IMR-90 (cell line): ENCODE measurements around the gene PSPN. TPM values are rescaled to one million over a fixed set of nuclear protein-coding genes. Genes with fewer than 3 reads are reported as not detected.

Experiments used
- ATAC-seq: fragments of 200-7000 bp; cut with Tn5 transposase; 2 replicates; pipeline ENCODE4 v1.9.1; 2020; ENCODE audit warnings: low read depth, mild to moderate bottlenecking, moderate library complexity
- BruUV-seq: library from RNA; stranded (reverse); fragments of 400-500 nt; replicated peaks from 2 replicates; lab custom pipeline; 2021; lab: Mats Ljungman, UMichigan
- CTCF ChIA-PET: fragments of 300-600 bp; formaldehyde crosslinking; extraction: SDS; loops from one replicate; lab custom pipeline; 2021; ENCODE audit warnings: antibody characterized with exemption; lab: Yijun Ruan, JAX
- POLR2A ChIA-PET: fragments of 300-600 bp; sonication (Branson Sonifier 250); formaldehyde crosslinking; loops from one replicate; lab custom pipeline; 2022; ENCODE audit warnings: antibody characterized with exemption; ENCODE audit not compliant: unreplicated experiment; lab: Charles Lee
- DNase-seq: peaks from one replicate; pipeline ENCODE4 v3.0.0; 2013
- H2AFZ ChIP-seq: replicated peaks from 2 replicates; pipeline ENCODE3; 2013; ENCODE audit warnings: low read length, mild to moderate bottlenecking; ENCODE audit not compliant: poor library complexity
- H2AK5ac ChIP-seq: 2 replicates; pipeline ENCODE4 v1.6.1; 2013; ENCODE audit warnings: low read depth, low read length, inconsistent platforms
- H2AK9ac ChIP-seq: replicated peaks from 2 replicates; pipeline ENCODE3; 2013; ENCODE audit warnings: mild to moderate bottlenecking, low read depth, low read length, moderate library complexity; ENCODE audit not compliant: poor library complexity
- H2BK120ac ChIP-seq: 2 replicates; pipeline ENCODE4 v1.6.1; 2013; ENCODE audit warnings: low read depth, low read length, inconsistent platforms
- H2BK15ac ChIP-seq: 3 replicates; pipeline ENCODE4 v1.6.1; 2013; ENCODE audit warnings: low read depth, low read length, inconsistent platforms
- H2BK20ac ChIP-seq: 2 replicates; pipeline ENCODE4 v1.6.1; 2013; ENCODE audit warnings: low read depth, mild to moderate bottlenecking, inconsistent platforms, low read length, moderate library complexity
- H2BK5ac ChIP-seq: 2 replicates; pipeline ENCODE4 v1.6.1; 2013; ENCODE audit warnings: mild to moderate bottlenecking, low read depth, low read length, inconsistent platforms; ENCODE audit not compliant: poor library complexity, severe bottlenecking
- H3K14ac ChIP-seq: replicated peaks from 2 replicates; pipeline ENCODE4 v1.6.1; 2013; ENCODE audit warnings: low read depth, low read length, inconsistent platforms
- H3K18ac ChIP-seq: 2 replicates; pipeline ENCODE4 v1.6.1; 2013; ENCODE audit warnings: low read depth, low read length, control low read depth
- H3K23ac ChIP-seq: 2 replicates; pipeline ENCODE4 v1.6.1; 2013; ENCODE audit warnings: low read depth, low read length, inconsistent platforms
- H3K27ac ChIP-seq: 2 replicates; pipeline ENCODE4 v1.5.1; 2013; ENCODE audit warnings: mild to moderate bottlenecking, control low read depth, low read length; ENCODE audit not compliant: insufficient read depth
- H3K27me3 ChIP-seq: 2 replicates; pipeline ENCODE4 v1.6.1; 2013; ENCODE audit warnings: low read length; ENCODE audit not compliant: control insufficient read depth, insufficient read depth
- H3K36me3 ChIP-seq: 2 replicates; pipeline ENCODE4 v1.6.1; 2013; ENCODE audit warnings: low read length, mixed read lengths; ENCODE audit not compliant: control insufficient read depth, insufficient read depth
- H3K4ac ChIP-seq: 2 replicates; pipeline ENCODE4 v1.6.1; 2013; ENCODE audit warnings: low read depth, low read length, inconsistent platforms
- H3K4me1 ChIP-seq: 2 replicates; pipeline ENCODE4 v1.6.1; 2013; ENCODE audit warnings: low read length, mixed read lengths; ENCODE audit not compliant: control insufficient read depth, insufficient read depth
- H3K4me2 ChIP-seq: 2 replicates; pipeline ENCODE4 v1.6.1; 2013; ENCODE audit warnings: low read depth, mild to moderate bottlenecking, control low read depth, low read length, moderate library complexity
- H3K4me3 ChIP-seq: 2 replicates; pipeline ENCODE4 v1.5.1; 2013; ENCODE audit warnings: low read depth, mild to moderate bottlenecking, control low read depth, low read length, moderate library complexity; ENCODE audit not compliant: insufficient read depth
- H3K56ac ChIP-seq: 2 replicates; pipeline ENCODE4 v1.6.1; 2013; ENCODE audit warnings: low read length, inconsistent platforms; ENCODE audit not compliant: insufficient read depth; ENCODE audit errors: extremely low read depth
- H3K79me1 ChIP-seq, 2 experiments: 2 replicates each; pipeline ENCODE4 v1.6.1; 2013; ENCODE audit warnings: low read length in 2 of 2, inconsistent platforms in 1 of 2, low read depth in 1 of 2
- H3K9ac ChIP-seq: 2 replicates; pipeline ENCODE4 v1.6.1; 2013; ENCODE audit warnings: low read depth, low read length, control low read depth
- H3K9me1 ChIP-seq: 2 replicates; pipeline ENCODE4 v1.6.1; 2013; ENCODE audit warnings: low read length, inconsistent platforms; ENCODE audit not compliant: insufficient read depth
- H3K9me3 ChIP-seq: 2 replicates; pipeline ENCODE4 v1.6.1; 2013; ENCODE audit warnings: low read length; ENCODE audit not compliant: control insufficient read depth, insufficient read depth
- H4K20me1 ChIP-seq: 2 replicates; pipeline ENCODE4 v1.6.1; 2013; ENCODE audit warnings: low read length, inconsistent platforms; ENCODE audit not compliant: insufficient read depth
- H4K5ac ChIP-seq: 2 replicates; pipeline ENCODE4 v1.6.1; 2013; ENCODE audit warnings: mild to moderate bottlenecking, low read depth, low read length, control low read depth
- H4K8ac ChIP-seq, 2 experiments: 2 replicates each; pipeline ENCODE4 v1.6.1; 2013; ENCODE audit warnings: low read depth in 2 of 2, low read length in 2 of 2, control low read depth in 1 of 2, inconsistent platforms in 1 of 2
- H4K91ac ChIP-seq: 2 replicates; pipeline ENCODE4 v1.6.1; 2013; ENCODE audit warnings: low read depth, low read length, inconsistent platforms; ENCODE audit not compliant: insufficient read depth
- CHD1 ChIP-seq: IDR thresholded peaks from 2 replicates; pipeline ENCODE4 v1.6.1; 2012; ENCODE audit warnings: low read depth, low read length, improper control_type of control experiment
- MAZ ChIP-seq: IDR thresholded peaks from 2 replicates; pipeline ENCODE4 v1.6.1; 2012; ENCODE audit warnings: low read depth, mild to moderate bottlenecking, low read length, improper control_type of control experiment, moderate library complexity, borderline replicate concordance
- WGBS, 2 experiments: methylation state at CpG; one replicate each; pipeline versions ENCODE4 v1.1.5 to v1.1.7; 2013; ENCODE audit warnings: missing lambda C conversion rate in 2 of 2; ENCODE audit not compliant: insufficient read length in 1 of 2; ENCODE audit errors: extremely low coverage in 2 of 2; 5-methylcytosine and 5-hydroxymethylcytosine counted together
- dilution Hi-C: fragments of 300-500 bp; cut with HindIII; formaldehyde crosslinking; loops from one replicate; pipeline ENCODE4 v1.14.3; 2018; ENCODE audit warnings: low sequenced_read_pairs; ENCODE audit not compliant: unreplicated experiment
- in situ Hi-C: fragments of 300-500 bp; cut with MboI; formaldehyde crosslinking; loops from 3 replicates; pipeline ENCODE4 v1.14.3; 2019; ENCODE audit warnings: low sequenced_read_pairs, inconsistent platforms, mixed read lengths
- intact Hi-C: fragments of 100-400 bp; cut with micrococcal nuclease; formaldehyde crosslinking; loops from 2 replicates; pipeline ENCODE4 v1.10.0; 2022
- polyA plus RNA-seq, 3 experiments: library from polyadenylated mRNA; depleted of rRNA; stranded (reverse); fragments of >200 nt; gene quantifications; 2 replicates each; pipeline ENCODE4 v1.2.3, GENCODE V29; 2012; ENCODE audit warnings: low replicate concordance in 1 of 3
- total RNA-seq: library from RNA; depleted of rRNA; stranded (reverse); fragments of >200 nt; gene quantifications from 2 replicates; pipeline ENCODE4 v1.2.3, GENCODE V29; 2012

The PSPN gene
- total and polyA plus RNA-seq, 2 of the 4 experiments (the other 2 are of a cell fraction) = 0.34 to 0.54 TPM

- dilution Hi-C loops (no loop called here), in situ Hi-C loops (no loop called here), intact Hi-C loops (loop anchor here (2.0 kb wide), 1 partner anchor 313 kb away; the partner anchor contains the start of gene GPR108)
- Histone ChIP-seq H2BK120ac (no peak overlapping the region), H4K5ac (no peak overlapping the region), H3K36me3 (peaks cover 29% of the 10 kb centered on the region), H2AFZ (peak overlapping the region; percentile 64), H3K4me3 (peak overlapping the region; percentile 85), H3K14ac (peak overlapping the region; percentile 90), H2AK9ac (peak overlapping the region; percentile 94), H4K8ac (peak overlapping the region in 1 of 2 experiments; percentile 5; a peak in 1 of 4 replicates), H3K27ac (peak overlapping the region; percentile 10), H2AK5ac (peak overlapping the region; percentile 59), H4K20me1 (peaks cover 55% of the 10 kb centered on the region), H3K9me3 (peaks cover 3% of the 10 kb centered on the region; the same call in 1 of the 2 replicates), H2BK5ac (no peak overlapping the region), H4K91ac (peak overlapping the region; percentile 20; the same call in 1 of the 2 replicates), H2BK15ac (no peak overlapping the region), H3K18ac (no peak overlapping the region), H3K4me2 (peak overlapping the region; percentile 81), H3K27me3 (no peaks in the 10 kb centered on the region), H2BK20ac (no peak overlapping the region), H3K9me1 (peaks cover 3% of the 10 kb centered on the region; the same call in 1 of the 2 replicates), H3K4ac (peak overlapping the region; percentile 69), H3K9ac (peak overlapping the region; percentile 74), H3K23ac (peak overlapping the region; percentile 91), H3K4me1 (peaks cover 2% of the 10 kb centered on the region; the same call in 1 of the 2 replicates), H3K79me1 (peaks cover 0 to 40% of the 10 kb centered on the region in 2 experiments; a peak in 2 of 4 replicates), H3K56ac (no peak overlapping the region)
- ChIA-PET POLR2A (no interaction called here), CTCF (no interaction called here)
- DNase-seq (peak; percentile 42), ATAC-seq (peak; percentile 15)
- BruUV-seq = no TSS peak
- WGBS, 2 experiments = 0% methylated on average over 1 of the region's 20 CpGs; no CpG with 5 or more reads in 1 of the 2 experiments
- TF ChIP-seq CHD1 = no peak
- peak; percentile 41; the same call in 1 of the 2 replicates for TF ChIP-seq MAZ
Measured at GRCh38 chr19:6423499-6424194, 47.9 kb upstream of the PSPN start.
